Stomach (tissue), 4 donors: ENCODE measurements around the gene TMEM182.

ENCODE experiments used
- POLR2AphosphoS5 ChIP-seq, 3 donors: sonication (generic); formaldehyde crosslinking; IDR thresholded peaks; one replicate each; pipeline ENCODE4 v1.6.1; 2016; ENCODE audit warnings: antibody characterized with exemption in 3 of 3
- TF ChIP-seq, protein P1 (sequence below), 7 experiments: fragments of 450-650 bp in 4 of 7; fragments of 200-600 bp in 3 of 7; sonication (generic) in 3 of 7; IDR thresholded peaks; one replicate each; pipeline ENCODE4 v1.5.1; 2016 to 2019; ENCODE audit warnings: antibody characterized with exemption in 7 of 7, control low read depth in 2 of 7, mild to moderate bottlenecking in 1 of 7

DNA sequence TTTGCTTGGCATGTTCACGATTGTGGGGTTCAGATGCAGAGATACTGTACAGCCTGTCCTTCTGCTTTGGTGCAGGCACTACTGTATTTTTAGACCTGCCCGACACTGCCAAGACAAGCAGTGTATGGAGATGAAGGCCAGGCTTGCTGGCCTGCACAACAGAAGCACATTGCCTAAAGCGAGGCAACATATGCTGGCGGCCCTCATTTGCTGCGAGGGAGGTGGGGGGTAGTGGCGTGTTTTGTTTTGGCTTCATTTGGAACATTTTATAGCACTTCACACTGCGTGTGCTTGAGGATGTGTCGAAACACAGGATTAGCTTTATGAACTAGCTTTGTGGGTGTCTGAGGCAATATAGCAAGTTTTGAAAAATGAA lies 27.0 kb downstream of the TMEM182 start:
- TF ChIP-seq, protein P1, sequence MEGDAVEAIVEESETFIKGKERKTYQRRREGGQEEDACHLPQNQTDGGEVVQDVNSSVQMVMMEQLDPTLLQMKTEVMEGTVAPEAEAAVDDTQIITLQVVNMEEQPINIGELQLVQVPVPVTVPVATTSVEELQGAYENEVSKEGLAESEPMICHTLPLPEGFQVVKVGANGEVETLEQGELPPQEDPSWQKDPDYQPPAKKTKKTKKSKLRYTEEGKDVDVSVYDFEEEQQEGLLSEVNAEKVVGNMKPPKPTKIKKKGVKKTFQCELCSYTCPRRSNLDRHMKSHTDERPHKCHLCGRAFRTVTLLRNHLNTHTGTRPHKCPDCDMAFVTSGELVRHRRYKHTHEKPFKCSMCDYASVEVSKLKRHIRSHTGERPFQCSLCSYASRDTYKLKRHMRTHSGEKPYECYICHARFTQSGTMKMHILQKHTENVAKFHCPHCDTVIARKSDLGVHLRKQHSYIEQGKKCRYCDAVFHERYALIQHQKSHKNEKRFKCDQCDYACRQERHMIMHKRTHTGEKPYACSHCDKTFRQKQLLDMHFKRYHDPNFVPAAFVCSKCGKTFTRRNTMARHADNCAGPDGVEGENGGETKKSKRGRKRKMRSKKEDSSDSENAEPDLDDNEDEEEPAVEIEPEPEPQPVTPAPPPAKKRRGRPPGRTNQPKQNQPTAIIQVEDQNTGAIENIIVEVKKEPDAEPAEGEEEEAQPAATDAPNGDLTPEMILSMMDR (IDR thresholded peaks at IDR 0.05): no peak
- TF ChIP-seq POLR2AphosphoS5 (IDR thresholded peaks at IDR 0.05): no peak
